Stimulated activated CD4-positive, alpha-beta T cell treated with anti-CD3 and anti-CD28 coated beads, Interleukin-15, amount 100 ng/mL, for 48 hours (primary cell): ENCODE measurements around the gene SEC24D.
"Not testable (repeated sequence)": the region's sequence is repeated elsewhere in the genome, so short reads cannot be mapped to it uniquely, and the experiment has no call there.

Experiments
- DNase-seq, 2 donors: peaks; one replicate each; pipeline ENCODE4 v3.0.0-alpha.2; 2020; ENCODE audit warnings: low read depth in 2 of 2

SEC24D gene

GRCh38 chr4:118810991-118811764, 24.7 kb downstream of the SEC24D start:
- DNase-seq: no peak

DNA sequence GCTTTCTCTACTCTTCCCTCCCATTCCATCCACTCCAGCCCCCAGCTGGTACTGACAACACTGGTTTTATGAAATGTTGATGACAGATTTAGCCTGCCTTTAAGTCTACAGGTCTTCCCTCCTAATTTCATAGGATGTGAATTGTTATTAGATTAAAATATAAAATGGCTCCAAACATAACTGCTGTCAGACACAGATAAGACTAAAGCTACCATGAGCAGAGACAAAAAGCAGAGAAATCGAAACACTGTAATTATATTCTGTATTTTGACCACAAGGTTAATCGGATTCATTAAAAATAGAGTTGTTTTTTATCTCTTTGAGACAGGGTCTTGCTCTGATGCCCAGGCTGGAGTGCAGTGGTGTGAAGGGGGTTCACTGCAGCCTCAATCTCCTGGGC, 28.3 kb downstream of the SEC24D start:
- DNase-seq: no peak

DNA sequence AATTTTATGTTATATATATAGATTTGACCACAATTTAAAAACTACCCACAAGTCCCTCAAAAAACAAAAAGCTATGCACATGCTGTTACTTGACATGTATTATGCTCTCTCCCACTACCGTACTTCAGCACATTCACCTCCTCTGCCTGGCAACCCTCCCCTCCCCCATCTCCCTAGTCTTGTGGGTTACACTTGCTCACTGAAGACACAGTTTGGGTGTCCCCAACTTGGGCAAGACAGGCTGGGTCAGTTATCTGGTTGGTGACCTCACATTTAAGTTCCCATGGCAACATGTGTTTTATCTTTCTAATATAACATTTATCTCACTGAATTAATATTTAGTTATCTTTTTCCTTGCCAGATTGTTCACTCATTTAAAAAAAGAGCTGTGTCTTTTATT, 32.7 kb downstream of the SEC24D start:
- DNase-seq: no peak

GRCh38 chr4:118801895-118802575, 33.9 kb downstream of the SEC24D start:
- DNase-seq: no peak

- no peak for DNase-seq
Observed at GRCh38 chr4:118799231-118799942, 36.5 kb downstream of the SEC24D start.

- no peak for DNase-seq
Observed at GRCh38 chr4:118798658-118799057, 37.3 kb downstream of the SEC24D start.

DNA sequence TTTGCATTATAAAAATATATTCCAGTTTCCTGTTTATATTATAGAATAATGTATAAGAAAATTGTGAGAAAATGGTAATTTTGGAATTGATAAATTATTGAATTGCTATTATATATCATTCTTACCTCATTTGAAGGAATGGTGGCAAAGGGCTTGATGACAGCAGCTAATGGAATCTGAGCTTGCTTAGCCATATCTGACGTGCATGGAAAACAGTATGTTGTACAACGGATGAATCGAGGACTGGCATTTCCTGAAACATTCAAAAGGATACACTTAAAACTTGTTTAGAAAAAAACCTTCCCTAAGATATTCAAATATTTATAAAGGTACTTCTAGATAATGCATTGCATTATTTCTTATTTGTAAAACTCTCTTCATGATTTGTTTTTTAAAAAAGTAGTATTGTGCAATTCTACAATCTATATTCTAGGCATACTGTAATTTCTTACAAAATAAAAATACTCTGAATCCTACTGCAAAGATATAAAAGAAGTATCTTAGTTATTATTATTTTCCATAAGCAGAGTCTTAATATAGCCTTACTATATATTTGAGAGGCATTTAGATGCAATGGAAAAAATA, 38.3 kb downstream of the SEC24D start:
- DNase-seq: no peak

DNA sequence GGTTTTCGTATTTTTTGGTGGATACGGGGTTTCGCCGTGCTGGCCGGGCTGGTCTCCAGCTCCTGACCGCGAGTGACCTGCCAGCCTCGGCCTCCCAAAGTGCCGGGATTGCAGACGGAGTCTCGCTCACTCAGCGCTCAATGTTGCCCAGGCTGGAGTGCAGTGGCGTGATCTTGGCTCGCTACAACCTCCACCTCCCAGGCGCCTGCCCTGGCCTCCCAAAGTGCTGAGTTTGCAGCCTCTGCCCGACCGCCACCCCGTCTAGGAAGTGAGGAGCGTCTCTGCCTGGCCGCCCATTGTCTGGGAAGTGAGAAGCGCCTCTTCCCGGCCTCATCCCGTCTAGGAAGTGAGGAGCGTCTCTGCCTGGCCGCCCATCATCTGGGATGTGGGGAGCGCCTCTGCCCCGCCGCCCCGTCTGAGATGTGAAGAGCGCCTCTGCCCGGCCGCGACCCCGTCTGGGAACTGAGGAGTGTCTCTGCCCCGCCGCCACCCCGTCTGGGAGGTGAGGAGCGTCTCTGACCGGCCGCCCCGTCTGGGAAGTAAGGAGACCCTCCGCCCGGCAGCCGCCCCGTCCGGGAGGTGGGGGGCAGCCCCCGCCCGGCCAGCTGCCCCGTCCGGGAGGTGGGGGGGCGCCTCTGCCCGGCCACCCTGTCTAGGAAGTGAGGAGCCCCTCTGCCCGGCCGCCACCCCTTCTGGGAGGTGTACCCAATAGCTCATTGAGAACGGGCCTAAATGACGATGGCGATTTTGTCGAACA, 44.1 kb downstream of the SEC24D start:
- DNase-seq: not testable (repeated sequence)

GRCh38 chr4:118790544-118790943, 45.4 kb downstream of the SEC24D start:
- no peak for DNase-seq

DNA sequence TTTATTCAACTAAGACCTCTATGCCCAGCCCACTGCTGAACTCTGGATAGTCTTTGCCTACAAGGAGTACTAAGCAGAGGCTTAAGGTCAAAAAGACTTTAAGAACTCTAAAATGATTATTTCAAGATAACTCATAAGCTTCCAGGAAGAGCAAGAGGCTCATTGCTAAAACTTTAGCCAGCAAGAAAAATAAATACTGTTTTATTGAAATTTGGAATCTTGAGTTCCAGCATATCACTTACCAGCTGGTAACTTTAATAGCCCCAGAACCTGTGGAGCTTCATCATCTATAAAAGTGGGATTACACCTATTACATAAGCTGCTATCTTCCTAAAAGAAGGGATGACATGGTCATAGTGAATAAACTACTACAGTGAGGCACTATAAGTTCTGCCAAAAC, 47.0 kb downstream of the SEC24D start:
- DNase-seq: no peak

DNA sequence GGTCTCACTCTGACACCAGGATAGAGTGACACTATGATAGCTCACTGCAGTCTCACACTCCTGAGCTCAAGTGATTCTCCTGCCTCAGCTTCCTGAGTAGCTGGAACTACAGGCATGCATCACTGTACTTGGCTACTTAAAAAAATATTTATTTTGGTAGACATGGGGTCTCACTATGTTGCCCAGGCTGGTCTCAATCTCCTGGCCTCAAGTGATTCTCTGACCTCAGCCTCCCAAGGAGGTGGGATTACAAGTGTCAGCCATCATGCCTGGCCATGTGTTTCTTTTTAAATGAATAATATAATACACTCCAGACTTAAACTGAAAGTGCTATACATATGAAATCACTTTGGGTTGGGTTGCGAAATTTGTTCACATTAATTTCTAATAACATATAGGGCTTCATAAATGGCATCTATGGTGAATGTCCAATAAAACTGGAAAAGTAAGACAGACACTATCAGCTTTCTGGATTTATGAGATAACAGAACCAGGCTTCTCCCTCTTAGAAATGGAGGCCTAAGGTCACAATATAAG, 48.0 kb downstream of the SEC24D start:
- DNase-seq: no peak

- no peak for DNase-seq
Observed at GRCh38 chr4:118784776-118785175, 51.1 kb downstream of the SEC24D start.

DNA sequence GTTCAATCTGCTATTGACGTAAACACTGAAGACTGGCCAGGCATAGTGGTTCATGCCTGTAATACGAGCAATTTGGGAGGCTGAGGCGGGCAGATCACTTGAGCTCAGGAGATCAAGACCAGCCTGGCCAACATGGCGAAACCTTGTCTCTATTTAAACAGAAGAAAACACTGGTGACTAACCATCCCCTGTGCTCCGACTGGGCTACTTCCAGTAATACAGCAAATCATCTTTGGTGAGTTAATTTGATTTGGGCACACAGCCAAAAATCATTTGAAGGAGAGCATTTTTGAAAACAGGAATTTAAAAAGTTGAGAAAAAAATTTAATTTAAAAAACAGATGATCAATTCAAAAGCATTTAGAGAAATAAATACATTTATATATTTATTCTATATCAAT, 52.0 kb downstream of the SEC24D start:
- no peak for DNase-seq

- not testable (repeated sequence) for DNase-seq
Observed at GRCh38 chr4:118782886-118783285, 53.0 kb downstream of the SEC24D start.

DNA sequence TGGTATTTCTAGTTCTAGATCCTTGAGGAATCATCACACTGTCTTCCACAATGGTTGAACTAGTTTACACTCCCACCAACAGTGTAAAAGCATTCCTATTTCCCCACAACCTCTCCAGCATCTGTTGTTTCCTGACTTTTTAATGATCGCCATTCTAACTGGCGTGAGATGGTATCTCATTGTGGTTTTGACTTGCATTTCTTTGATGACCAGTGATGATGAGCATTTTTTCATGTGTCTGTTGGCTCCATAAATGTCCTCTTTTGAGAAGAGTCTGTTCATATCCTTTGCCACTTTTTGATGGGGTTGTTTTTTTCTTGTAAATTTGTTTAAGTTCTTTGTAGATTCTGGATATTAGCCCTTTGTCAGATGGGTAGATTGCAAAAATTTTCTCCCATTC, 58.3 kb downstream of the SEC24D start:
- DNase-seq: not testable (repeated sequence)

DNA sequence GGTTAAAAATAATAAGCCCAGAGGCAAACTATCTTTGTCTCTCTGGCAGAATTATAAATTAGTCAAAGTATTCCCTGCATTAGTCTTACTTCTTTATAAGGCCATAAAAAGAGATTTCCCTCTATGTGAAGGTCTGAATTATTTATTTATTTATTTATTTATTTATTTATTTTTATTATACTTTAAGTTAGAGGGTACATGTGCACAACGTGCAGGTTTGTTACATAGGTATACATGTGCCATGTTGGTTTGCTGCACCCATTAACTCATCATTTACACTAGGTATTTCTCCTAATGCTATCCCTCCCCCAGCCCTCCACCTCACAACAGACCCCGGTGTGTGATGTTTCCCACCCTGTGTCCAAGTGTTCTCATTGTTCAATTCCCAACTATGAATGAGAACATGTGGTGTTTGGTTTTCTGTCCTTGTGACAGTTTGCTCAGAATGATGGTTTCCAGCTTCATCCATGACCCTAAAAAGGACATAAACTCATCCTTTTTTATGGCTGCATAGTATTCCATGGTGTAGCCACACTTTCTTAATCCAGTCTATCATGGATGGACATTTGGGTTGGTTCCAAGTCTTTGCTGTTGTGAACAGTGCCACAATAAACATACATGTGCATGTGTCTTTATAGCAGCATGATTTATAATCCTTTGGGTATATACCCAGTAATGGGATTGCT, 58.8 kb downstream of the SEC24D start:
- DNase-seq: not testable (repeated sequence)

DNA sequence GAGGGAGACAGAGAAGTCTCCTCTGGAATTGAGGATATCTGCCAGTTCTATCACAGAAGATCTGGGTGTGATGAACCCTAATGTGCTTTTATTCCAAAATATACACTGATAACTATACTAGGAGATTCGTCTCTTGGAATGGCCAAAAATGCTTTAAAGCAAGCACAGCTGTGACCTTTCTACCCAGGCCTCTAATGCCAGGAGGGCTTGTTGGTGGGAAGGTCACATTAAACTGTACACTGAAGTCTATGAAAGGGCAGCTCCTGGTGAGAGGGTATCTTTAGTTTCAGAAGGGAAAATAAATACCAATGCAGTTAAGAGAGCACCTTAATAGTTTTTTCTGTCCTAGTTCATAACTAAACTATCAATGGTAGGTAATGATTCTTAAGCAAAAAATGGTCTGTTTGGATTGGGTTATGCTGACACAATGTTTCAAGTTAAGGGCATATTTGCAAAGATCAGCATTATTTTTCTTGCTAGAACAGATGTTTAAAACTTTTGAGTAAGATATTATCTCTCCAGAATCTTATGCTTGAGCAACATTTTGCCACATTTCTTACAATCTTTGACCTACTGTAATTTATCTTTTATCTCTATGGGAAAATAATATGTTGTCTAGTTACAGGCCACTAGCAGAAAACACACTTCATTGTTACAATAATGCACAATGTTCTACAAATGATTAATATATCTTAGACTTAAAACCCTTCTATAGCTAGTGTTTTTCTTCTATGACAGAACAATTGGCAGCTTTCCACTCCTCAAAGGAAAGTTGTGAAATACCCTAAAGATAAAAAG, 59.6 kb downstream of the SEC24D start:
- no peak for DNase-seq

GRCh38 chr4:118775405-118775804, 60.5 kb downstream of the SEC24D start:
- DNase-seq: no peak

DNA sequence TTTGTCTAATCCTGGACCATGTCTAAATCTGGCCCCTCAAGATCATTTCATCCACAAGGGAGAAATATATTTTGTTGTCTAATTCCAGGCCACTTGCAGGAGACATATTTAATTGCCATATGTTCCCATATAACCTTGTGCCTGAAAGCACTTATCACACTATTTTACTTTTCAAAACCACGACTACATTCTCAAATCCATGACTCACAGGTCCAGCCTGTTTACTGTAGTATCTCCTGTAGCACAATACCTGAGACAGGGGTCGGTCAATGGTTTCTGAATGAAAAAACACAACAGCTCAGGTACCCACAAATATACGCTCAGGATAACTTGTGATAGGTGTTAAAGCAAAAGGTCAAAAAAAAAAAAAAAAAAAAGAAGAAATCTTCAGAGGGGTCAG, 60.9 kb downstream of the SEC24D start:
- no peak for DNase-seq

DNA sequence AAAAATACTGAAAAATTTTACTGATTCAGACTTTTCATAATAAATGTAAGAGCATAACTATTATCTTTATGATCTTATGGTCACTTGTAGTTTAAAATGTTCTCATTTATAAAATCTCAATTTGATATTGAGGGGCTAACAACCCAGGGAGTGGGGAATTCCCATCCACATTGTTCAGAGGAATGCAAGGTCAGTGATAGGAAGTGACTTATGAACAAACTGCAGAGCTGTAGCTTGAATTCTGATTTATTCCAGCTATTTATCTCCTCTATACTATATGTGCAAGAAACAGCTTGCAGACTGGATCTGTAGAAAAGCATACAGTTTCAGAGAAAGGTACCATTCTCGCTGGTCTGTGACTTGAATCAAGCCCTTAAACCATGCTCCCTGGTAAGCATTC, 61.6 kb downstream of the SEC24D start:
- no peak for DNase-seq
